Immature natural killer cell (primary cell): ENCODE measurements around the gene SH3PXD2A. TPM values are rescaled to one million over a fixed set of nuclear protein-coding genes. Genes with fewer than 3 reads are reported as not detected.

ENCODE experiments used
- DNase-seq, 3 donors: peaks; one replicate each; pipeline ENCODE4 v3.0.0; 2022; ENCODE audit warnings: mixed read lengths in 1 of 3
- H3K27ac Mint-ChIP-seq, 6 donors: one replicate each; pipeline ENCODE4 v1.8.0; 2020; ENCODE audit warnings: mixed read lengths in 6 of 6, mild to moderate bottlenecking in 5 of 6, inconsistent platforms in 4 of 6, moderate library complexity in 3 of 6
- H3K27me3 Mint-ChIP-seq, 3 donors: one replicate each; pipeline ENCODE4 v1.8.0; 2020 to 2021; ENCODE audit warnings: low read depth in 3 of 3, mild to moderate bottlenecking in 3 of 3, mixed read lengths in 3 of 3, moderate library complexity in 3 of 3, inconsistent platforms in 1 of 3
- H3K36me3 Mint-ChIP-seq, 3 donors: one replicate each; pipeline ENCODE4 v1.8.0; 2020; ENCODE audit warnings: mixed read lengths in 3 of 3, inconsistent platforms in 2 of 3, mild to moderate bottlenecking in 2 of 3
- H3K4me1 Mint-ChIP-seq, 2 donors: one replicate each; pipeline ENCODE4 v1.8.0; 2020; ENCODE audit warnings: inconsistent platforms in 2 of 2, mild to moderate bottlenecking in 2 of 2, mixed read lengths in 2 of 2, moderate library complexity in 1 of 2
- H3K4me3 Mint-ChIP-seq, 5 donors: one replicate each; pipeline ENCODE4 v1.8.0; 2020; ENCODE audit warnings: mild to moderate bottlenecking in 5 of 5, mixed read lengths in 5 of 5, inconsistent platforms in 3 of 5, moderate library complexity in 3 of 5
- H3K9me3 Mint-ChIP-seq, 6 donors: one replicate each; pipeline ENCODE4 v1.8.0; 2020; ENCODE audit warnings: mild to moderate bottlenecking in 6 of 6, mixed read lengths in 6 of 6, inconsistent platforms in 4 of 6, moderate library complexity in 3 of 6
- polyA plus RNA-seq, 3 donors: library from polyadenylated mRNA; unstranded; fragments of 300-500 nt; fragmentation: Illumina TruSeq; gene quantifications; one replicate each; pipeline ENCODE4 v1.2.3, GENCODE V29; 2021

Gene SH3PXD2A
- polyA plus RNA-seq, 3 donors from 2014 or later, result 0.07 to 0.43 TPM; not detected in 1

- H3K27ac Mint-ChIP-seq, result peak overlapping the region in 1 of 6 donors; percentile 50
- peaks cover 4 to 11% (median 10%) of the 10 kb centered on the region in 3 donors for H3K27me3 Mint-ChIP-seq
- peaks cover 0 to 3% of the 10 kb centered on the region in 2 donors for H3K4me1 Mint-ChIP-seq
- H3K36me3 Mint-ChIP-seq, result no peaks in the 10 kb centered on the region
- DNase-seq, result no peak
- no peaks in the 10 kb centered on the region for H3K9me3 Mint-ChIP-seq
- H3K4me3 Mint-ChIP-seq, result no peak overlapping the region
Measured at GRCh38 chr10:103549349-103549685, 306.1 kb downstream of the SH3PXD2A start.

GRCh38 chr10:103548581-103549348 is 306.6 kb downstream of the SH3PXD2A start:
- Mint-ChIP-seq H3K36me3 (no peaks in the 10 kb centered on the region), H3K4me1 (no peaks in the 10 kb centered on the region), H3K9me3 (no peaks in the 10 kb centered on the region), H3K27ac (no peak overlapping the region), H3K4me3 (no peak overlapping the region), H3K27me3 (peaks cover 4 to 11% (median 7%) of the 10 kb centered on the region in 3 donors)
- DNase-seq, result no peak

- Mint-ChIP-seq H3K27ac (no peak overlapping the region), H3K4me3 (no peak overlapping the region), H3K4me1 (peaks cover 0 to 7% of the 10 kb centered on the region in 2 donors), H3K9me3 (no peaks in the 10 kb centered on the region), H3K36me3 (no peaks in the 10 kb centered on the region), H3K27me3 (peaks cover 3 to 8% (median 6%) of the 10 kb centered on the region in 3 donors)
- DNase-seq, result no peak
Measured at GRCh38 chr10:103548006-103548405, 307.4 kb downstream of the SH3PXD2A start.

- H3K27me3 Mint-ChIP-seq, result peaks cover 2 to 8% (median 4%) of the 10 kb centered on the region in 3 donors
Measured at GRCh38 chr10:103547391-103547946, 307.9 kb downstream of the SH3PXD2A start.

GRCh38 chr10:103546401-103546800 is 309.0 kb downstream of the SH3PXD2A start:
- Mint-ChIP-seq H3K27ac (no peak overlapping the region), H3K4me3 (no peak overlapping the region), H3K4me1 (peaks cover 5 to 13% of the 10 kb centered on the region in 2 donors), H3K36me3 (no peaks in the 10 kb centered on the region), H3K27me3 (peaks cover 2 to 4% (median 3%) of the 10 kb centered on the region in 3 donors), H3K9me3 (no peaks in the 10 kb centered on the region)
- DNase-seq, result no peak

More at GRCh38 chr10:103547391-103547946, 307.9 kb downstream of the SH3PXD2A start:
- Mint-ChIP-seq H3K4me3 (no peak overlapping the region), H3K4me1 (peaks cover 4 to 12% of the 10 kb centered on the region in 2 donors), H3K9me3 (no peaks in the 10 kb centered on the region), H3K36me3 (no peaks in the 10 kb centered on the region), H3K27ac (no peak overlapping the region)
- no peak for DNase-seq

- no peak for DNase-seq
- Mint-ChIP-seq H3K4me3 (no peak overlapping the region), H3K4me1 (peaks cover 5 to 13% of the 10 kb centered on the region in 2 donors), H3K27ac (no peak overlapping the region), H3K36me3 (no peaks in the 10 kb centered on the region), H3K9me3 (no peaks in the 10 kb centered on the region), H3K27me3 (peaks cover 2 to 4% (median 3%) of the 10 kb centered on the region in 3 donors)
Measured at GRCh38 chr10:103545771-103546281, 309.6 kb downstream of the SH3PXD2A start.

- no peak for DNase-seq
- H3K4me1 Mint-ChIP-seq, result peaks cover 5 to 13% of the 10 kb centered on the region in 2 donors
- H3K36me3 Mint-ChIP-seq, result no peaks in the 10 kb centered on the region
Measured at GRCh38 chr10:103545366-103545765, 310.0 kb downstream of the SH3PXD2A start.

GRCh38 chr10:103544657-103545310 is 310.6 kb downstream of the SH3PXD2A start:
- Mint-ChIP-seq H3K36me3 (no peaks in the 10 kb centered on the region), H3K27me3 (peaks cover 0 to 3% (median 2%) of the 10 kb centered on the region in 3 donors), H3K27ac (no peak overlapping the region), H3K4me3 (no peak overlapping the region), H3K4me1 (peaks cover 5 to 13% of the 10 kb centered on the region in 2 donors), H3K9me3 (no peaks in the 10 kb centered on the region)
- DNase-seq, result no peak

More at GRCh38 chr10:103545366-103545765, 310.0 kb downstream of the SH3PXD2A start:
- Mint-ChIP-seq H3K27ac (no peak overlapping the region), H3K27me3 (peaks cover 2 to 3% (median 3%) of the 10 kb centered on the region in 3 donors), H3K9me3 (no peaks in the 10 kb centered on the region), H3K4me3 (no peak overlapping the region)

Other genes with a start within 250 kb of the SH3PXD2A start
- gene STN1, start 62.6 kb upstream of the SH3PXD2A start, polyA plus RNA-seq, result 100 to 1,000 TPM in 1 of 3 donors, 10 to 100 TPM in 2; 81.1 to 101 (median 82.8) TPM
- 1 to 10 TPM; 4.1 to 8.6 (median 5.0) TPM for gene SLK, start 111.6 kb upstream of the SH3PXD2A start, polyA plus RNA-seq
- gene COL17A1, start 230.3 kb upstream of the SH3PXD2A start, polyA plus RNA-seq, result not detected